Psoas muscle (tissue), 8 donors: ENCODE measurements around the gene MAST2. TPM values are rescaled to one million over a fixed set of nuclear protein-coding genes. Genes with fewer than 3 reads are reported as not detected.
"Not testable (repeated sequence)": the region's sequence is repeated elsewhere in the genome, so short reads cannot be mapped to it uniquely, and the experiment has no call there.

Source experiments
- ATAC-seq, 4 donors: fragments of 200-7000 bp; cut with Tn5 transposase; one replicate each; pipeline ENCODE4 v1.9.1; 2020; ENCODE audit warnings: moderate library complexity in 3 of 4, mild to moderate bottlenecking in 2 of 4
- DNase-seq, 2 donors: peaks; one replicate each; pipeline ENCODE4 v3.0.0-alpha.2; 2020
- H3K27ac ChIP-seq: fragments of 200-600 bp; one replicate; pipeline ENCODE4 v1.8.0; 2022
- H3K27me3 ChIP-seq, 3 donors: fragments of 200-600 bp in 1 of 3; one replicate each; pipeline versions ENCODE4 v1.6.1 to v1.8.0; 2013 to 2022; ENCODE audit warnings: low read length in 2 of 3, mild to moderate bottlenecking in 2 of 3, moderate library complexity in 1 of 3; ENCODE audit not compliant: insufficient read depth in 3 of 3
- H3K36me3 ChIP-seq, 2 donors: fragments of 200-600 bp in 1 of 2; one replicate each; pipeline versions ENCODE4 v1.6.1 to v1.8.0; 2013 to 2022; ENCODE audit warnings: low read depth in 1 of 2, mild to moderate bottlenecking in 1 of 2, moderate library complexity in 1 of 2; ENCODE audit not compliant: insufficient read depth in 1 of 2
- H3K4me1 ChIP-seq: fragments of 200-600 bp; one replicate; pipeline ENCODE4 v1.8.0; 2022
- H3K4me3 ChIP-seq: fragments of 200-600 bp; one replicate; pipeline ENCODE4 v1.8.0; 2022; ENCODE audit warnings: mild to moderate bottlenecking
- H3K9me3 ChIP-seq: fragments of 200-600 bp; one replicate; pipeline ENCODE4 v1.8.0; 2022
- WGBS, 3 donors: extraction: QIAGEN DNeasy Blood & Tissue Kit; methylation state at CpG; one replicate each; pipeline versions ENCODE4 v1.1.6 to v1.1.7; 2013; 5-methylcytosine and 5-hydroxymethylcytosine counted together
- intact Hi-C, 2 donors: fragments of 100-400 bp; cut with DNase I; formaldehyde crosslinking; loops; one replicate each; pipeline versions ENCODE4 v1.11.0 to v1.14.2; 2022
- polyA plus RNA-seq, 3 donors: library from polyadenylated mRNA; stranded (reverse); fragments of 200-250 nt; gene quantifications; one replicate each; pipeline ENCODE4 v1.2.3, GENCODE V29; 2013
- total RNA-seq, 4 donors: library from RNA; stranded (reverse); fragmentation: NEBNext Ultra II Directional in 2 of 4; extraction: Animal tissue kit (Norgen Biotek cat#: 25700) in 2 of 4; gene quantifications; one replicate each; pipeline versions ENCODE4 v1.2.1 to v1.2.4, GENCODE V29; 2021 to 2023
- TF ChIP-seq, protein P1 (sequence below): fragments of 200-600 bp; IDR thresholded peaks from one replicate; pipeline ENCODE4 v1.8.0; 2022; ENCODE audit warnings: antibody characterized with exemption
- donor health status: healthy with polysubstance abuse.
- donor health status: DM: no; HTN: no; CAD: no; lungs with moderate emphysema.
- donor health status: Bipolar disorder and iron deficiency.
- donor health status: healthy.
- donor health status: DM: yes; HTN: yes; CAD: no.
- donor health status: DM: no; HTN: no; CAD: no.
- donor health status: DM: no; HTN: no; CAD: no.
- donor health status: DM: yes; HTN: yes; CAD: no.

Gene MAST2
- total and polyA plus RNA-seq, 7 donors, result 97.8 to 266 (median 159) TPM

DNA sequence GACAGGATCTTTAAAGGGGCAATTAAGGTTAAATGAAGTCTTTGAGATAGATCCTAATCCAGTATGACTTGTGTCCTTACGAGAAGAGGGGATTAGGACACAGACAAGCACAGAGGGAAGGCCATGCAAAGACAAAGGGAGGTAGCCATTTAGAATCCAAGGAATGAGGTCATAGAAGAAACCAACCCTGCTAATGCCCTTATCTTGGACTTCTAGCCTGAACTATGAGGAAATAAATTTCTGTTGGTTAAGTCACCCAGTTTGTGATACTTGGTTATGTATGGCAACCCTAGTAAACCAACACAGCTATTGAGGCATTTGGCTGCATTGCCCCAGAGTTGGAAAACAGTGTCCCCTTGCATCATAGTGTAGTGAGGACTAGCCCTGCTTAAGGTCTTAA, 121.3 kb downstream of the MAST2 start:
- TF ChIP-seq, protein P1, sequence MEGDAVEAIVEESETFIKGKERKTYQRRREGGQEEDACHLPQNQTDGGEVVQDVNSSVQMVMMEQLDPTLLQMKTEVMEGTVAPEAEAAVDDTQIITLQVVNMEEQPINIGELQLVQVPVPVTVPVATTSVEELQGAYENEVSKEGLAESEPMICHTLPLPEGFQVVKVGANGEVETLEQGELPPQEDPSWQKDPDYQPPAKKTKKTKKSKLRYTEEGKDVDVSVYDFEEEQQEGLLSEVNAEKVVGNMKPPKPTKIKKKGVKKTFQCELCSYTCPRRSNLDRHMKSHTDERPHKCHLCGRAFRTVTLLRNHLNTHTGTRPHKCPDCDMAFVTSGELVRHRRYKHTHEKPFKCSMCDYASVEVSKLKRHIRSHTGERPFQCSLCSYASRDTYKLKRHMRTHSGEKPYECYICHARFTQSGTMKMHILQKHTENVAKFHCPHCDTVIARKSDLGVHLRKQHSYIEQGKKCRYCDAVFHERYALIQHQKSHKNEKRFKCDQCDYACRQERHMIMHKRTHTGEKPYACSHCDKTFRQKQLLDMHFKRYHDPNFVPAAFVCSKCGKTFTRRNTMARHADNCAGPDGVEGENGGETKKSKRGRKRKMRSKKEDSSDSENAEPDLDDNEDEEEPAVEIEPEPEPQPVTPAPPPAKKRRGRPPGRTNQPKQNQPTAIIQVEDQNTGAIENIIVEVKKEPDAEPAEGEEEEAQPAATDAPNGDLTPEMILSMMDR, result no peak
- peaks cover 91% of the 10 kb centered on the region for H3K4me1 ChIP-seq
- DNase-seq, result no peak
- 46 to 64% (median 54%) methylated on average over 1 of the region's 1 CpG for WGBS, 3 donors
- intact Hi-C loops, result loop anchor here in 1 of 2 donors (5.0 kb wide), 1 partner anchor 33 kb away; no protein-coding TSS in a partner anchor
- H3K27me3 ChIP-seq, result no peaks in the 10 kb centered on the region
- H3K36me3 ChIP-seq, result peaks cover 6 to 55% of the 10 kb centered on the region in 2 donors
- ATAC-seq, result peak; percentile 20 to 75 (median 74)
- H3K4me3 ChIP-seq, result peak overlapping the region; percentile 20
- no peaks in the 10 kb centered on the region for H3K9me3 ChIP-seq
- peak overlapping the region; percentile 48 for H3K27ac ChIP-seq

DNA sequence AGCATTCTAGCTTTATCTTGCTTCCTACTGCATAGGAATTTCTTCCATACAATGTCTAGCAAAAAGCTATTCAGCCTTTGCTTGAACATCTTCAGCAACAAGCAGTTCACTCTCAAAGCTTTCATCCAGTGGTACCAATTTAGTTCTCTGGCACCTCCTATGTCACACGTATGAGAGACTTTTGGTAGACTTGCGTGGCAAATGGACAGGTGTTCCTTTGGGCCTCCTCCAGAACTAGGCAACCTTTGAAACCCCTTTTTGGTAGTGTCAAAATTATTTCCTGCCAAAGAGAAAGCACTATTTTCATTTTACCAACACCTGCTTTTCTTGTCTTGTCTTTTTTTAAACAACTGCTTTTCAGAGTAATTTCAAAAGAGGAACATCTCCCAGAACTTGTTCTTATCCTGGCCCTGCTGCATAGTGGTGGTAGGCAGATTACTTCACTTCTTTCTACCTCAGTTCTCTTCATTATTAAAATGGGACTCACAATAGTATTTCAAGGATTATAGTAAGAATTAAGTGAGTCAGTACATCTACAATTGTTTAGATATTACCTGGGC, 122.4 kb downstream of the MAST2 start:
- no peak overlapping the region for H3K4me3 ChIP-seq
- peak overlapping the region; percentile 48 for H3K27ac ChIP-seq
- intact Hi-C loops, result loop anchor here in 1 of 2 donors (1.0 kb wide), 1 partner anchor 25 kb away; no protein-coding TSS in a partner anchor
- DNase-seq (no peak), ATAC-seq (no peak)
- no peaks in the 10 kb centered on the region for H3K27me3 ChIP-seq
- H3K36me3 ChIP-seq, result peaks cover 8 to 54% of the 10 kb centered on the region in 2 donors
- no peaks in the 10 kb centered on the region for H3K9me3 ChIP-seq
- peaks cover 84% of the 10 kb centered on the region for H3K4me1 ChIP-seq
- 21 to 43% (median 29%) methylated on average over 2 of the region's 2 CpGs for WGBS, 3 donors
- TF ChIP-seq, protein P1, result no peak

DNA sequence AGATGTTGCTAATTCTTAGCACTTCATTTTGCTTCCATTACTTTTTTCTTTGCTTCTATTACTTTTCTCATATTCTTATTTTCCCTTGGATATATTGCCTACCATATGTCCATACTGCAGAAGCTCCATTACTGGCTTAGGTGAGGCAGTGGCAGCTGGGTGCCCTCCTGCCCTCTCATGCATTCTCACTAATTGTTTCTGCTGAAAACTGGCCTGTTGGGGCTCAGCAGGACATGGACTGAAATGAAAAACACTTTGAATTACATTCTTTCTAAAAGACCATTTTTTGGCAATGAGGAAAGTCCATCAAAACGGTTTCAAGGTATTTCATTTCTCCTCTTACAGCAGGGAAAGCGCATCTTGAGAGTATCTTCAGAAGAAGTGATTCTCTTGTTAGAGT, 122.9 kb downstream of the MAST2 start:
- intact Hi-C loops, result loop anchor here in 1 of 2 donors (1.0 kb wide), 1 partner anchor 25 kb away; no protein-coding TSS in a partner anchor
- Histone ChIP-seq H3K9me3 (no peaks in the 10 kb centered on the region), H3K27ac (peak overlapping the region; percentile 48), H3K4me1 (peaks cover 78% of the 10 kb centered on the region), H3K27me3 (no peaks in the 10 kb centered on the region), H3K4me3 (no peak overlapping the region), H3K36me3 (peaks cover 6 to 51% of the 10 kb centered on the region in 2 donors)
- DNase-seq (no peak), ATAC-seq (no peak)
- 58 to 73% (median 58%) methylated on average over 2 of the region's 2 CpGs for WGBS, 3 donors
- TF ChIP-seq, protein P1, result no peak

DNA sequence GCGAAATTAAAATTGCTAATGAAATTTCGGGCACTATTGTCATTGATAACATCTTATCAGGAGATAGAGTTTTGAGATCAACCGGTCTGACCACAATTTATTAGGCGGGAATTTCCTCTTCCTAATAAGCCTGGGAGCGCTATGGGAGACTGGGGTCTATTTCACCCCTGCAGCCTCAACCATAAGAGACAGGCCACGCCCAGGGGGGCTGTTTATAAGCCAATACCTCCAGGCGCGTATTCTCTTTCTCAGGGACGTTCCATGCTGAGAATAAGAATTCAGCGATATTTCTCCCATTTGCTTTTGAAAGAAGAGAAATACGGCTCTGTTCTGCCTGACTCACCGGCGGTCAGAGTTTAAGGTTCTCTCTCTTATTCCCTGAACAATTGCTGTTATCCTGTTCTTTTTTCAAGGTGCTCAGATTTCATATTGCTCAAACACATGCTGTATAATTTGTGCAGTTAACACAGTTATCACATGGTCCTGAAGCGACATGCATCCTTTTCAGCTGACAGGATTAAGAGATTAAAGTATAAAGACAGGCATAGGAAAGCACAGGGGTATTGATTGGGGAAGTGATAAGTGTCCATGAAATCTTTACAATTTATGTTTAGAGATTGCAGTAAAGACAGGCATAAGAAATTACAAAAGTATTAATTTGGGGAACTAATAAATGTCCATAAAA, 124.0 kb downstream of the MAST2 start:
- H3K36me3 ChIP-seq, result peaks cover 5 to 53% of the 10 kb centered on the region in 2 donors
- peak overlapping the region; percentile 49 for H3K27ac ChIP-seq
- H3K4me3 ChIP-seq, H3K9me3 ChIP-seq, intact Hi-C loops, ATAC-seq, DNase-seq, H3K27me3 ChIP-seq: not testable (repeated sequence)
- 60 to 80% (median 68%) methylated on average over 13 to 14 of the region's 14 CpGs for WGBS, 3 donors
- peaks cover 71% of the 10 kb centered on the region for H3K4me1 ChIP-seq

DNA sequence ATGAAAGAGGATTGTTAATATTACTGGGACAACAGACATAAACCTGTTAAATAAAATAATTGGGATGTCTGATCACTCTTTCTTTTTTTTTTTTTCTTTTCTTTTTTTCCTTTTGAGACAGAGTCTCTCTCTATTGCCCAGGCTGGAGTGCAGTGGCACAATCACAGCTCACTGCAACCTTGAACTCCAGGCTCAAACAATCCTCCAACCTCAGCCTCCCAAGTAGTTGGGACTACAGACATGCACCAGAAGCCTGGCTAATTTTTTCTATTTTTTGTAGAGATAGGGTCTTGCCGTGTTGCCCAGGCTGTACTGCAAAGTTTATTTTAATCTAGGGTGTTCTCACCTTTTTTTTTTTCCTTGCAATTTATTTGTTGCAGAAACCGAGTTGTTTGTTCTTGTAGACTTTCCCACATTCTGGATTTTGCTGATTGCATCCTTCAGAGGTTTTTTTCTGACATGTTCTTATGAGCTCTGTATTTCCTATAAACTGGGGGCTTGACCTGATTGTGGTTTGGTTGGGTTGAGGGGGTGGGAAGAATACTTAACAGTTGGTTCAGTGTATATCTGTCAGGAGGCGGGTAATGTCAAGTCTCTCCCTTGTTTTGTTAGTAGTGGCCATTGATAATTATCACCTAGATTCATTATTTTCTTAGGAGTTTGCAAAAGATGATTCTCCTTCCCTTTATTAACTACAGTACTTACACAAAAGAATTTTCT, 125.2 kb downstream of the MAST2 start:
- H3K4me3 ChIP-seq, result no peak overlapping the region
- intact Hi-C loops, result no loop called here
- DNase-seq (no peak), ATAC-seq (no peak)
- peaks cover 5 to 52% of the 10 kb centered on the region in 2 donors for H3K36me3 ChIP-seq
- H3K4me1 ChIP-seq, result peaks cover 58% of the 10 kb centered on the region
- no peaks in the 10 kb centered on the region for H3K9me3 ChIP-seq
- H3K27me3 ChIP-seq, result no peaks in the 10 kb centered on the region
- TF ChIP-seq, protein P1, result no peak
- 84 to 94% (median 91%) methylated on average over 3 of the region's 3 CpGs for WGBS, 3 donors
- peak overlapping the region; percentile 78 for H3K27ac ChIP-seq
